HG03521 (cell line): ENCODE results near the gene UPK3B.
A peak's percentile ranks its signal among the peaks of the same experiment; 100 is the strongest.
"Not testable (repeated sequence)": the region's sequence is repeated elsewhere in the genome, so short reads cannot be mapped to it uniquely, and the experiment has no call there.

Source experiments
- ATAC-seq: cut with Tn5 transposase; IDR thresholded peaks from one replicate; pipeline ENCODE4 v1.9.1; 2021; ENCODE audit warnings: mild to moderate bottlenecking, moderate library complexity; ENCODE audit not compliant: unreplicated experiment

Gene UPK3B

GRCh38 chr7:76512941-76513816 is 2.8 kb downstream of the UPK3B start:
- no peak for ATAC-seq

- no peak for ATAC-seq
Observed at GRCh38 chr7:76513817-76514799, 3.8 kb downstream of the UPK3B start.

DNA sequence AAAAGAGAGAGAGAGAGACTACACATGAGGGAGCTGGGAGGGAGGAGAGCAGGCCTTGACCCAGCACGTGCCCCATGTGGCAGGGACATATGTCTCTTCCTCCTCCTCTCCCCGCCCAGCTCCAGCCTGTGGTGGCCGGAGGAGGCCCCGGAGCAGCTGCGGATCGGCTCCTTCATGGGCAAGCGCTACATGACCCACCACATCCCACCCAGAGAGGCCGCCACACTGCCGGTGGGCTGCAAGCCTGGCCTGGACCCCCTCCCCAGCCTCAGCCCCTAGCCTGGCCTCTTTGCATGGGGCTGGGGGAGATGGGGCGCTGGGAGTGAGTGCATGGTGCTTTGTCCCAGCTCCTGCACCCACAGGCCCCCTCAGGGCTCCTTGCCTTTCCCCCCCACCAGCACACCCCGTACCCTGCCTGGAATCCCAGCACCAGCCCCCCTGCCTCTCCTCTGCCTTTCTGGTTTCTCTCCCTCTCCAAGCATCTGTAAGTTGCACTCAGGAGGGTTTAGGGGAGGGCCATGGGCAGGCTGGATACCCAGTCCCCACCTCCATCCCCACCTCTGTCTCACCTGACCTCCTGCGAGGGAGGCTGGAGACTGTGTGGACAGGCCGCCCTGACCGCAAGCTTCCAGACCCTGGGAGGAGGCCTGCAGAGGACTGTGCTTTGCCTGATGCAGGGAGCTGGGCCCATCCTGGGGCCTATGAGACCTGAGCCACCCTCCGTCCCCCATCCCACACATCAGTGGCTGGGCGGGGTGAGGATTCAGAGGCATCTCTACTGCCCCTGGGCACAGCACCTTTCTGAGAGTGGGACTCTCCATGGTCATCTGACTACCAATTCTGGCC is 4.8 kb downstream of the UPK3B start:
- no peak for ATAC-seq

GRCh38 chr7:76515999-76516443 is 5.7 kb downstream of the UPK3B start:
- ATAC-seq, result no peak

DNA sequence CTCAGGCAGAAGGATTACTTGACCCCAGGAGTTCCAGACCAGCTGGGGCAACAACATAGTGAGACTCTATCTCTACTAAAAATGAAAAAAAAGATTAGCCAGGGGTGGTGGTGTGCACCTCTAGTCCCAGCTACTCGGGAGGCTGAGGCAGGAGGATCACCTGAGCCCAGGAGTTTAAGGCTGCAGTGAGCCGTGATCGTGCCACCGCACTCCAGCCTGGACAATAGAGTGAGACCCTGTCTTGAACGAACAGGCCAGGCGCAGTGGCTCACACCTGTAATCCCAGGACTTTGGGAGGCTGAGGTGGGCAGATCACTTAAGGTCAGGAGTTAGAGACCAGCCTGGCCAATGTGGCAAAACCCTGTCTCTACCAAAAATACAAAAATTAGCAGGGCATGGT is 6.6 kb downstream of the UPK3B start:
- ATAC-seq, result not testable (repeated sequence)

DNA sequence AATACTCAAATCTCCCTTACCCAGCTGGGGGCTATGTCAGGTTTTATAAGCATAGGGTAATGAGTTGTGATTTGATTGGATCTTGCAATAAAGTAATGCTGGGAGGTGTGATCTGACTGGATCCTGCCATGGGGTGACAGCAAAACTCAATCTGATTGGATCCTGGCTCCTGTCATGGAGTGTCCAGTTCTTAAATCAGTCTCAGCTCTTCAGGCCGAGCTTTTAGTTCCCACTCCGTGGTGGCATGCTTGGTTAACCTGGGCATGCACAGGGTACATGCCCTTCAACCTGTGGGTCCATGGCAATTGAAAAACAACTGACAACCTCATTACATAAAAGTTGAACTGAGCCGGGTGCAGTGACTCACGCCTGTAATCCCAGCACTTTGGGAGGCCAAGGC is 15.8 kb downstream of the UPK3B start:
- ATAC-seq, result not testable (repeated sequence)

GRCh38 chr7:76531643-76532042 is 21.3 kb downstream of the UPK3B start:
- not testable (repeated sequence) for ATAC-seq

- ATAC-seq, result not testable (repeated sequence)
Observed at GRCh38 chr7:76543197-76543596, 32.8 kb downstream of the UPK3B start, which contains the start of gene SPDYE16. Gene SPDYE16 (minus strand): TSS chr7:76543297. CDS start chr7:76541459, 1,838 bp downstream.

DNA sequence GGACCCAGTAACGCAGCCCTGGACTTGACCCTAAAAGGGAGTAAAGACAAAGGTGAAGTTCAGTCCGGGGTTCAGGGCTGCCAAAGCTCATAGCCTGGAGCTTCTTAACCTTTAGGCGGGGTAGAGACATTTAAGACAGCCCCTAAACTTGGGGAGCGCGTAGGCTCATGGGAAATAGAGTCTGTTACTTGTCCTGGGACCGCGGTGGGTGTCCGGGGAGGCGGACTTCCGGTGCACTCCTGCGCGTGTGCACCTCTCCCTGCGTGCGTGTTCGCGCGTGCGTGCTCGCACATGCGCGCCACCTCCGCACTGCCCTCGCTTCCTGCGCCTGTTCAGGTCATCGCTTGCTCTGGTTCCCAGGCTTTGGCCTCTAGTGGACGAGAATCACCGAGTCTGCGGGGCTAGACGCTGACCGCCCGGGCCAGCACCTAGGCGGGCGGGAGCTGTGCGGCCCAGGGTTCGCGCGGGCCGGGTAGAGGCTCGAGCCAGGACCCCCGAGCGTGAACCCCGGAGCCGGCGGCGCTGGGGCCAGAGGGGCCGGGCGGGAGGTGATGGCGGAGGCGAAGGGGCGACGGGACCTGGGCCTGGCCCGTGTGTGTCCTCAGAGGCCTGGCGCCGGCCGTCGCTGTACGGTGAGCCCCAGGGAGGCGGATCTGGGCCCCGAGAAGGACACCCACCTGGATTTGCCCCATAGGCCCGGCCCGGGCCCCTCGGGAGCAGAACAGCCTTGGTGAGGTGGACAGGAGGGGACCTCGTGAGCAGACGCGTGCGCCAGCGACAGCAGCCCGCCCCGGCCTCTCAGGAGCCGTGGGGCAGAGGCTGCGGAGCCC is 38.9 kb downstream of the UPK3B start:
- ATAC-seq, result peak; percentile 98

GRCh38 chr7:76549855-76550248 is 39.5 kb downstream of the UPK3B start:
- ATAC-seq, result not testable (repeated sequence)

DNA sequence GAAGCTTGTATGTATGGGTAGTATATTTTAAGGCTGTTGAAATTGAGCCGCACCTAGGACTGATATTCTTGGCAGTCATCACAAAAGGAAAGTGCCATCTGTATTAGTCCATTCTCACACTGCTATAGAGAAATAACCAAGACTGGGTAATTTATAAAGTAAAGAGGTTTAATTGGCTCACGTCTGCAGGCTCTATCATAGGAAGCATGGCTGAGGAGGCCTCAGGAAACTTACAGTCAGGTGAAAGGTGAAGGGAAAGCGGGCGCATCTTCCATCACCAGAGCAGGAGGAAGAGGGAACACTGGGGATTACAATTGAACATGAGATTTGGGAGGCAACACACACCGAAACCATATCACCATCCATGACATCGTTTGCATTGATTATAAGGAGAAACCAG is 41.6 kb downstream of the UPK3B start:
- not testable (repeated sequence) for ATAC-seq

DNA sequence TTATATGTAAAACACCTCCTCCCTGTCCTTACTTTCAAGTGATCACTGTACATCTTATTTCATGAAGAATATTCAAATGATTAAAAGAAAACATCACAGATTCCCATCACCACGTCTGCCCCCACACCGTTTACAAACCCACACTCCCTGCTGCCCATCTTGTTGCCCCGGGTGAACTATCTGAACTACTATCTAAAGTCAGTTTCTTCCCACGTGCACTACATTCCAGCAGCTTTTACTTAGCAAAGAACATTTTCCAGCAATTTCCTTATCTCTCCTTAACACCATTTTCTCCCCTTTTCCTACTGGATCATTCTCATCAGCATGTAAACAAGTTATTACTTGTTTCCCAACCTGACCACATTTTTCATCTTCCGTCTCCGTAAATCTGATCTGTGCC is 49.3 kb downstream of the UPK3B start:
- not testable (repeated sequence) for ATAC-seq

DNA sequence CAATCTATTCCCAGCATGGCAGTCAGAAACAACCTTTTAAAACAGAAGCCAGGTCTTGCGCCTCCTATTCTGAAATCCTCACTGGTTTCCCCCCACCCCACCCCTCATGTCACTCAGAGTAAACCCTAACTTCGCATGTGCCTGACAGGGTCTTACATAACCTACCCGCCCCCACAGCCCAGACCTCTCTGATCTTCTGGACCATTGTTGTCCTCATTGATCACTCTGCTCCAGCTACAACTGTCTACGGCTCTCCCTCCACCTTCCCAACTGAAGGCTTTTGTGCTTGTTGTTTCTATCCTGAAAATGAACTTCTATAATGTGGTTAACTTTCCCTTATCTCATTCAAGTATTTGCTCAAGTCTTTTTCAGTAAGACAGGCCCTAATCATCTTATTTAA is 49.8 kb downstream of the UPK3B start:
- not testable (repeated sequence) for ATAC-seq

DNA sequence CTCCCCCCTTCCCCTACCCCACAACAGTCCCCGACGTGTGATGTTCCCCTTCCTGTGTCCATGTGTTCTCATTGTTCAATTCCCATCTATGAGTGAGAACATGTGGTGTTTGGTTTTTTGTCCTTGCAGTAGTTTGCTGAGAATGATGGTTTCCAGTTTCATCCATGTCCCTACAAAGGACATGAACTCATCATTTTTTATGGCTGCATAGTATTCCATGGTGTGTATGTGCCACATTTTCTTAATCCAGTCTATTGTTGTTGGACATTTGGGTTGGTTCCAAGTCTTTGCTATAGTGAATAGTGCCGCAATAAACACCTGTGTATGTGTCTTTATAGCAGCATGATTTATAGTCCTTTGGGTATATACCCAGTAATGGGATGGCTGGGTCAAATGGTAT is 51.0 kb downstream of the UPK3B start:
- not testable (repeated sequence) for ATAC-seq

DNA sequence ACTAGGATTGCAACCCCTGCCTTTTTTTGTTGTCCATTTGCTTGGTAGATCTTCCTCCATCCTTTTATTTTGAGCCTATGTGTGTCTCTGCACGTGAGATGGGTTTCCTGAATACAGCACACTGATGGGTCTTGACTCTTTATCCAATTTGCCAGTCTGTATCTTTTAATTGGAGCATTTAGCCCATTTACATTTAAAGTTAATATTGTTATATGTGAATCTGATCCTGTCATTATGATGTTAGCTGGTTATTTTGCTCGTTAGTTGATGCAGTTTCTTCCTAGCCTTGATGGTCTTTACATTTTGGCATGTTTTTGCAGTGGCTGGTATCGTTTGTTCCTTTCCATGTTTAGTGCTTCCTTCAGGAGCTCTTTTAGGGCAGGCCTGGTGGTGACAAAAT is 54.6 kb downstream of the UPK3B start:
- ATAC-seq, result not testable (repeated sequence)
